Lung (tissue), 12 donors: ENCODE data around the gene GSTO2. TPM values are rescaled to one million over a fixed set of nuclear protein-coding genes. Genes with fewer than 3 reads are reported as not detected.

Experiments
- ATAC-seq: fragments of 200-7000 bp; cut with Tn5 transposase; one replicate; pipeline ENCODE4 v1.9.1; 2020; ENCODE audit warnings: moderate number of reproducible peaks; ENCODE audit not compliant: insufficient read depth, low FRiP score
- DNase-seq, 3 donors: peaks; one replicate each; pipeline ENCODE4 v3.0.0-alpha.2; 2013 to 2017
- H3K27ac ChIP-seq, 2 donors: one replicate each; pipeline ENCODE4 v1.5.1; 2013; ENCODE audit warnings: mild to moderate bottlenecking in 2 of 2, moderate library complexity in 2 of 2, control low read depth in 1 of 2, inconsistent platforms in 1 of 2, low read depth in 1 of 2, low read length in 1 of 2
- H3K27me3 ChIP-seq, 3 donors: one replicate each; pipeline ENCODE4 v1.5.1; 2013; ENCODE audit warnings: low read length in 2 of 3; ENCODE audit not compliant: control insufficient read depth in 3 of 3, insufficient read depth in 3 of 3
- H3K36me3 ChIP-seq, 4 donors: one replicate each; pipeline ENCODE4 v1.5.1; 2013; ENCODE audit warnings: low read length in 4 of 4, mild to moderate bottlenecking in 1 of 4, moderate library complexity in 1 of 4; ENCODE audit not compliant: control insufficient read depth in 4 of 4, insufficient read depth in 4 of 4
- H3K4me1 ChIP-seq, 5 donors: one replicate each; pipeline ENCODE4 v1.5.1; 2013; ENCODE audit warnings: low read length in 5 of 5, mild to moderate bottlenecking in 2 of 5, moderate library complexity in 1 of 5; ENCODE audit not compliant: control insufficient read depth in 5 of 5, insufficient read depth in 5 of 5
- H3K4me3 ChIP-seq: one replicate; pipeline ENCODE4 v1.5.1; 2013; ENCODE audit warnings: mild to moderate bottlenecking, control low read depth, moderate library complexity
- H3K9ac ChIP-seq, 2 donors: one replicate each; pipeline ENCODE4 v1.5.1; 2013; ENCODE audit warnings: low read length in 2 of 2, control low read depth in 1 of 2; ENCODE audit not compliant: insufficient read depth in 1 of 2
- H3K9me3 ChIP-seq, 4 donors: one replicate each; pipeline ENCODE4 v1.5.1; 2013; ENCODE audit warnings: low read length in 3 of 4, mild to moderate bottlenecking in 1 of 4, moderate library complexity in 1 of 4; ENCODE audit not compliant: control insufficient read depth in 4 of 4, insufficient read depth in 3 of 4
- CTCF ChIP-seq: IDR thresholded peaks from 2 replicates; pipeline ENCODE4 v1.5.1; 2012; ENCODE audit warnings: mild to moderate bottlenecking; ENCODE audit errors: control extremely low read depth, extremely low read depth
- WGBS, 2 donors: extraction: QIAGEN DNeasy Blood & Tissue Kit; methylation state at CpG; one replicate each; pipeline ENCODE4 v1.1.7; 2013; 5-methylcytosine and 5-hydroxymethylcytosine counted together
- polyA plus RNA-seq, 2 donors: library from polyadenylated mRNA; stranded (reverse); fragments of 200-250 nt; gene quantifications; one replicate each; pipeline ENCODE4 v1.2.1, GENCODE V29; 2013
- total RNA-seq, 2 donors: library from RNA; depleted of rRNA in 1 of 2; stranded (reverse); fragments of >200 nt in 1 of 2; gene quantifications; one replicate each; pipeline ENCODE4 v1.2.1, GENCODE V29; 2014 to 2021
- donor health status: control.
- donor health status: control.
- donor health status: Bipolar disorder and iron deficiency.
- donor health status: healthy.
- donor health status: DM: yes; HTN: yes; CAD: no.

The GSTO2 gene
- total and polyA plus RNA-seq, 4 donors: 6.6 to 25.9 (median 12.1) TPM

- H3K27ac ChIP-seq: peak overlapping the region; percentile 56 to 99
- WGBS, 2 donors: 9 to 14% methylated on average over 1 of the region's 1 CpG
Observed at GRCh38 chr10:104256335-104256961, 12.5 kb upstream of the GSTO2 start.

GRCh38 chr10:104257235-104257634, 11.7 kb upstream of the GSTO2 start:
- WGBS, 2 donors: 90 to 95% methylated on average over 5 of the region's 5 CpGs
- Histone ChIP-seq H3K36me3 (peaks cover 13 to 40% (median 19%) of the 10 kb centered on the region in 4 donors), H3K4me3 (no peak overlapping the region), H3K4me1 (peaks cover 0 to 30% (median 11%) of the 10 kb centered on the region in 5 donors), H3K27ac (no peak overlapping the region), H3K9me3 (no peaks in the 10 kb centered on the region), H3K9ac (no peak overlapping the region), H3K27me3 (no peaks in the 10 kb centered on the region)
- no peak for ATAC-seq
- no peak for TF ChIP-seq CTCF
- no peak for DNase-seq

More at GRCh38 chr10:104256335-104256961, 12.5 kb upstream of the GSTO2 start:
- no peaks in the 10 kb centered on the region for H3K27me3 ChIP-seq
- peaks cover 0 to 28% (median 11%) of the 10 kb centered on the region in 5 donors for H3K4me1 ChIP-seq
- no peak for ATAC-seq
- H3K9ac ChIP-seq: peak overlapping the region in 1 of 2 donors; percentile 92
- H3K36me3 ChIP-seq: peaks cover 7 to 34% (median 14%) of the 10 kb centered on the region in 4 donors
- H3K9me3 ChIP-seq: no peaks in the 10 kb centered on the region
- H3K4me3 ChIP-seq: no peak overlapping the region
- no peak for TF ChIP-seq CTCF
- DNase-seq: peak in 1 of 3 donors; percentile 30

- WGBS, 2 donors: 67 to 92% methylated on average over 3 of the region's 3 CpGs
- no peak overlapping the region for H3K9ac ChIP-seq
- peaks cover 13 to 45% (median 21%) of the 10 kb centered on the region in 4 donors for H3K36me3 ChIP-seq
- ATAC-seq (no peak), DNase-seq (no peak)
- no peak overlapping the region for H3K4me3 ChIP-seq
- no peak overlapping the region for H3K27ac ChIP-seq
- no peaks in the 10 kb centered on the region for H3K27me3 ChIP-seq
- peaks cover 0 to 36% (median 11%) of the 10 kb centered on the region in 5 donors for H3K4me1 ChIP-seq
- H3K9me3 ChIP-seq: no peaks in the 10 kb centered on the region
- TF ChIP-seq CTCF: no peak
Observed at GRCh38 chr10:104258209-104258608, 10.8 kb upstream of the GSTO2 start.
